ENCODE results near the gene MC1R. TPM values are rescaled to one million over a fixed set of nuclear protein-coding genes. Genes with fewer than 3 reads are reported as not detected.

The MC1R gene
- total RNA-seq, 1 donor from 2014 or later: 5.9 TPM

DNA sequence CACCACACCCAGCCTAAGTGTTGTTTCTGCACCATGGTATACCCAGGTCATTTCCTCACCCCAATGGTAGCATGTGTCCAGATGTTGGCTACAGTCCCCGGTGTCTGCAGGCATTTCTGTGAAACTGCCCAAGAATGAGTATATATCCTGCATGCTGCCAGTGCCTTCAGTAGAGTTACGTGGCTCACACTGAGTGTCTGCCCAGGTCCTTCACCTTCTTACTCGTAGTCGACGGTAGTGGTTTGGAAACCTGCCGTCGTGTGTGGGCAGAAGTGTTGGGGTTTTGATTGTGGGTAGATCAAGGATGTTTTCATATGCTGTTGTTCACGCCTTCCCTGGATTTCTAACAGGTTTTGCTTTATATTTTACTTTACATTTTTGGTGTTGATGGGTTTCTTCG is 28.5 kb upstream of the MC1R start:
- Mint-ChIP-seq H3K27me3 (no peaks in the 10 kb centered on the region), H3K4me3 (no peak overlapping the region), H3K27ac (peak overlapping the region; percentile 53), H3K36me3 (ENCODE audit: low read depth) (peaks cover 51% of the 10 kb centered on the region), H3K9me3 (no peaks in the 10 kb centered on the region), H3K4me1 (peaks cover 10% of the 10 kb centered on the region)
- no peak for DNase-seq
- intact Hi-C loops (cut with micrococcal nuclease): no loop called here

- Mint-ChIP-seq H3K27ac (peak overlapping the region; percentile 17), H3K4me3 (no peak overlapping the region), H3K27me3 (no peaks in the 10 kb centered on the region), H3K9me3 (no peaks in the 10 kb centered on the region), H3K4me1 (peaks cover 8% of the 10 kb centered on the region), H3K36me3 (ENCODE audit: low read depth) (peaks cover 49% of the 10 kb centered on the region)
- no peak for DNase-seq
- intact Hi-C loops (cut with micrococcal nuclease): no loop called here
Observed at GRCh38 chr16:89890886-89891657, 27.6 kb upstream of the MC1R start.

GRCh38 chr16:89892055-89892630 is 26.5 kb upstream of the MC1R start:
- no peak for DNase-seq
- intact Hi-C loops (cut with micrococcal nuclease): no loop called here
- Mint-ChIP-seq H3K36me3 (ENCODE audit: low read depth) (peaks cover 45% of the 10 kb centered on the region), H3K4me3 (no peak overlapping the region), H3K27ac (no peak overlapping the region), H3K4me1 (peaks cover 8% of the 10 kb centered on the region), H3K9me3 (no peaks in the 10 kb centered on the region), H3K27me3 (no peaks in the 10 kb centered on the region)

GRCh38 chr16:89892635-89893034 is 26.0 kb upstream of the MC1R start:
- H3K4me1 Mint-ChIP-seq: peaks cover 8% of the 10 kb centered on the region
- H3K27me3 Mint-ChIP-seq: no peaks in the 10 kb centered on the region
- intact Hi-C loops (cut with micrococcal nuclease): no loop called here
- H3K36me3 Mint-ChIP-seq (ENCODE audit: low read depth): peaks cover 44% of the 10 kb centered on the region
- no peak overlapping the region for H3K27ac Mint-ChIP-seq
- no peak for DNase-seq
- H3K4me3 Mint-ChIP-seq: no peak overlapping the region
- H3K9me3 Mint-ChIP-seq: no peaks in the 10 kb centered on the region

DNA sequence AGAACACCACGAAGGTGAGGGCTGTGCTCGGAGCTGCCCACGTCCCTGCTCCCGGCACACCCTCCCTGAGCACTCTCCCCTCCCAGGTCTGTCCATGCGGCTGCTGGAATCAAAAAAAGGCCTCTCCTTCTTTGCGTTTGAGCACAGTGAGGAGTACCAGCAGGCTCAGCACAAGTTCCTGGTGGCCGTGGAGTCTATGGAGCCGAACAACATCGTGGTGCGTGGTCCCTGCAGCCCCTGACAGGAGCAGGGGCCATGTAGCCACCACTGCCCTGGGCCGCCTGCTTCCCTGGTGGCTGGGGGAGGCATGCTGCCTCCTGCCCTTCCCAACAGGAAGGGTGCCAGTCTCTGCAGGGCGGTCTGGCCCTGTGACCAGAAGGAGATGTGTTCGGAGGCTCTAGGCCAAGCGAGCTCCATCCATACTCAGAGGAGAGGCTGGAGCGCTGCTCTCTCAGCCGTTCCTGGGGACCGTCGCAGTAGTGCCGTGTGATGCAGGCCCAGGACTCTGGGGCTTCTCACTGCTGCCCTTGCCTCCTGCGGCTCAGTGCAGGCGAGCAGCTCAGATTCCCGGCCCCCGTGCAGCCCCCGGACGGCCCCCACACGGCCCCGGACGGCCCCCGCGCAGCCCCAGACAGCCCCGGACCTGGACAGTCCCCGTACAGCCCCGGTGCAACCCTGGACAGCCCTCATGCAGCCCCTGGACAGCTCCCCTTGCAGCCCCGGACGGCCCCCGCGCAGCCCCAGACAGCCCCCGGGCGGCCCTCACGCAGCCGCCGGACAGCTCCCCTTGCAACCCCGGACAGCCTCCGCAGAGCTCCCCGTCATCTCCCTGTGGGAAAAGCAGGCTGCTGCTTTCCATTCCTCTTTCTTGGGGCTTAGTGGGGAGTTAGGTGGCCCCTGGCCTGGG is 24.8 kb upstream of the MC1R start:
- Mint-ChIP-seq H3K4me1 (peaks cover 8% of the 10 kb centered on the region), H3K27me3 (no peaks in the 10 kb centered on the region), H3K9me3 (no peaks in the 10 kb centered on the region), H3K36me3 (ENCODE audit: low read depth) (peaks cover 44% of the 10 kb centered on the region), H3K27ac (no peak overlapping the region), H3K4me3 (no peak overlapping the region)
- intact Hi-C loops (cut with micrococcal nuclease): no loop called here
- DNase-seq: no peak

- Mint-ChIP-seq H3K36me3 (ENCODE audit: low read depth) (peaks cover 51% of the 10 kb centered on the region), H3K27ac (no peak overlapping the region)
- intact Hi-C loops (cut with micrococcal nuclease): no loop called here
Observed at GRCh38 chr16:89895482-89896250, 23.0 kb upstream of the MC1R start.

GRCh38 chr16:89897204-89897603 is 21.5 kb upstream of the MC1R start:
- H3K27ac Mint-ChIP-seq: no peak overlapping the region
- no peaks in the 10 kb centered on the region for H3K4me1 Mint-ChIP-seq
- H3K27me3 Mint-ChIP-seq: no peaks in the 10 kb centered on the region
- no peaks in the 10 kb centered on the region for H3K9me3 Mint-ChIP-seq
- peaks cover 43% of the 10 kb centered on the region for H3K36me3 Mint-ChIP-seq (ENCODE audit: low read depth)
- H3K4me3 Mint-ChIP-seq: no peak overlapping the region
- intact Hi-C loops (cut with micrococcal nuclease): no loop called here
- DNase-seq: no peak

More at GRCh38 chr16:89895482-89896250, 23.0 kb upstream of the MC1R start:
- Mint-ChIP-seq H3K4me3 (no peak overlapping the region), H3K27me3 (no peaks in the 10 kb centered on the region), H3K4me1 (peaks cover 3% of the 10 kb centered on the region), H3K9me3 (no peaks in the 10 kb centered on the region)
- no peak for DNase-seq

DNA sequence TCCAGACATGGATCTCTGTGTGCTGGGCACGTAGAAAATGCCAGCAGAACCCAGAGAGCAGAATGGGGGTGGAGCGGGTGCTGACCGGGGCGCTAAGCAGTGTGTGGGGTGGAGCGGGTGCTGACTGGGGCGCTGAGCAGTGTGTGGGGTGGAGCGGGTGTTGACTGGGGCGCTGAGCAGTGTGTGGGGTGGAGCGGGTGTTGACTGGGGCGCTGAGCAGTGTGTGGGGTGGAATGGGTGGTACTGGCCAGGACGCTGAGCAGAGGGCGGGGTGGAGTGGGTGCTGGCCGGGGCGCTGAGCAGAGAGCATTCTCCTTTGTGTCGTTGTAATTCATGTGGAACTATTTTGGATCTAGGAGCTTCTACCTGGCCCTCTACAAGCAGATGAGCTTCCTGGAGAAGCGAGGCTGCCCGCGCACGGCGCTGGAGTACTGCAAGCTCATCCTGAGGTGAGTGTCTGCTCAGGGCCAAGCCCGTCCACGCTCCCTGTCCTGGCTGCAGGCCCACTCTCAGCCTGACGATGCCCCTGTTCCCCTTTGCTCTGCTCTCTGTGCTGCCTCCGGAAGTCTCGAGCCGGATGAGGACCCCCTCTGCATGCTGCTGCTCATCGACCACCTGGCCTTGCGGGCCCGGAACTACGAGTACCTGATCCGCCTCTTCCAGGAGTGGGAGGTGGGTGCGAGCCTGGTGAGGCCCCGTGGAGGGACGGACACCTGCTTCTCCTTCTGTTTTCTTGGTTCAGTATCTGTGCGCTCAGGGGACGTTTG is 20.3 kb upstream of the MC1R start:
- Mint-ChIP-seq H3K27me3 (no peaks in the 10 kb centered on the region), H3K27ac (no peak overlapping the region), H3K36me3 (ENCODE audit: low read depth) (peaks cover 40% of the 10 kb centered on the region), H3K4me1 (no peaks in the 10 kb centered on the region), H3K4me3 (no peak overlapping the region), H3K9me3 (no peaks in the 10 kb centered on the region)
- intact Hi-C loops (cut with micrococcal nuclease): no loop called here
- no peak for DNase-seq

GRCh38 chr16:89899879-89900481 is 18.7 kb upstream of the MC1R start:
- H3K36me3 Mint-ChIP-seq (ENCODE audit: low read depth): peaks cover 39% of the 10 kb centered on the region
- no peak for DNase-seq
- H3K9me3 Mint-ChIP-seq: no peaks in the 10 kb centered on the region
- H3K4me1 Mint-ChIP-seq: no peaks in the 10 kb centered on the region
- H3K4me3 Mint-ChIP-seq: no peak overlapping the region
- no peaks in the 10 kb centered on the region for H3K27me3 Mint-ChIP-seq
- intact Hi-C loops (cut with micrococcal nuclease): no loop called here
- no peak overlapping the region for H3K27ac Mint-ChIP-seq

GRCh38 chr16:89900885-89901284 is 17.8 kb upstream of the MC1R start:
- intact Hi-C loops (cut with micrococcal nuclease): no loop called here
- Mint-ChIP-seq H3K36me3 (ENCODE audit: low read depth) (peaks cover 40% of the 10 kb centered on the region), H3K4me3 (no peak overlapping the region), H3K27ac (no peak overlapping the region), H3K4me1 (no peaks in the 10 kb centered on the region), H3K9me3 (no peaks in the 10 kb centered on the region), H3K27me3 (no peaks in the 10 kb centered on the region)
- no peak for DNase-seq

- H3K4me1 Mint-ChIP-seq: no peaks in the 10 kb centered on the region
- H3K27me3 Mint-ChIP-seq: no peaks in the 10 kb centered on the region
- no peak overlapping the region for H3K27ac Mint-ChIP-seq
- intact Hi-C loops (cut with micrococcal nuclease): no loop called here
- H3K4me3 Mint-ChIP-seq: no peak overlapping the region
- no peaks in the 10 kb centered on the region for H3K9me3 Mint-ChIP-seq
- peaks cover 45% of the 10 kb centered on the region for H3K36me3 Mint-ChIP-seq (ENCODE audit: low read depth)
- DNase-seq: no peak
Observed at GRCh38 chr16:89902980-89903379, 15.7 kb upstream of the MC1R start.

GRCh38 chr16:89903908-89904515 is 14.7 kb upstream of the MC1R start:
- no peak overlapping the region for H3K27ac Mint-ChIP-seq
- no peak overlapping the region for H3K4me3 Mint-ChIP-seq
- H3K27me3 Mint-ChIP-seq: no peaks in the 10 kb centered on the region
- no peaks in the 10 kb centered on the region for H3K4me1 Mint-ChIP-seq
- intact Hi-C loops (cut with micrococcal nuclease): no loop called here
- H3K36me3 Mint-ChIP-seq (ENCODE audit: low read depth): peaks cover 42% of the 10 kb centered on the region
- H3K9me3 Mint-ChIP-seq: no peaks in the 10 kb centered on the region
- no peak for DNase-seq

Measured in activated CD4-positive, alpha-beta T cell treated with anti-CD3 and anti-CD28 coated beads, Interleukin-2, amount 10 ng/mL, durations not matched to agents 24 days and 14 days (primary cell).